ENCODE data around the gene ADH1B.
"Not testable (repeated sequence)": the region's sequence is repeated elsewhere in the genome, so short reads cannot be mapped to it uniquely, and the experiment has no call there.

Gene ADH1B

GRCh38 chr4:99324979-99325378 lies 3.8 kb upstream of the ADH1B start:
- DNase-seq (ENCODE audit: low spot score) = no peak
- H3K27ac ChIP-seq = peak overlapping the region; percentile 67 to 92
- H3K4me3 ChIP-seq = peak overlapping the region; percentile 20
- TF ChIP-seq, protein P1, sequence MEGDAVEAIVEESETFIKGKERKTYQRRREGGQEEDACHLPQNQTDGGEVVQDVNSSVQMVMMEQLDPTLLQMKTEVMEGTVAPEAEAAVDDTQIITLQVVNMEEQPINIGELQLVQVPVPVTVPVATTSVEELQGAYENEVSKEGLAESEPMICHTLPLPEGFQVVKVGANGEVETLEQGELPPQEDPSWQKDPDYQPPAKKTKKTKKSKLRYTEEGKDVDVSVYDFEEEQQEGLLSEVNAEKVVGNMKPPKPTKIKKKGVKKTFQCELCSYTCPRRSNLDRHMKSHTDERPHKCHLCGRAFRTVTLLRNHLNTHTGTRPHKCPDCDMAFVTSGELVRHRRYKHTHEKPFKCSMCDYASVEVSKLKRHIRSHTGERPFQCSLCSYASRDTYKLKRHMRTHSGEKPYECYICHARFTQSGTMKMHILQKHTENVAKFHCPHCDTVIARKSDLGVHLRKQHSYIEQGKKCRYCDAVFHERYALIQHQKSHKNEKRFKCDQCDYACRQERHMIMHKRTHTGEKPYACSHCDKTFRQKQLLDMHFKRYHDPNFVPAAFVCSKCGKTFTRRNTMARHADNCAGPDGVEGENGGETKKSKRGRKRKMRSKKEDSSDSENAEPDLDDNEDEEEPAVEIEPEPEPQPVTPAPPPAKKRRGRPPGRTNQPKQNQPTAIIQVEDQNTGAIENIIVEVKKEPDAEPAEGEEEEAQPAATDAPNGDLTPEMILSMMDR (IDR thresholded peaks at IDR 0.05) = no peak

DNA sequence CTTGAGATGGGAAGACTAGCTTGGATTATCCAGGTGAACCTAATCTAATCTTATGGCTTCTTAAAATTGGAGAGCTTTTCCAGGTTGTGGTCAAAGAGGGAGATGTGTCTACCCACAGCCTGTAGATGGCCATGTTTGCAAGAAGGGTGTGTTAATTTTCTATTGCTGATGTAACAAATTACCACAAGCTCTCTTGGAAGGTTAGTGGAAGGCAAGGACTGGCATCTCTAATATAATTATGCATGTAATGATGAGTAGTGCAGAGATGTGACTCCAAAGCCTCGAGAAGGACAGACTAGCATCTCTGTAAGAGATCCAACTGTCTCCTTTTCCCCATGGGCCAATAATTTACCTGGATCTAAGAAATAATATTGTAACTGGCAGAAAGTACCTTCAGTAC lies 3.2 kb upstream of the ADH1B start:
- Histone ChIP-seq H3K4me3 (peak overlapping the region; percentile 5), H3K27ac (peak overlapping the region; percentile 67 to 92)
- DNase-seq (ENCODE audit: low spot score) = no peak
- TF ChIP-seq, protein P1 (IDR thresholded peaks at IDR 0.05) = no peak

GRCh38 chr4:99323756-99324155 lies 2.6 kb upstream of the ADH1B start:
- Histone ChIP-seq H3K27ac (peak overlapping the region; percentile 67 to 92), H3K4me3 (no peak overlapping the region)
- no peak for DNase-seq (ENCODE audit: low spot score)
- TF ChIP-seq, protein P1 (IDR thresholded peaks at IDR 0.05) = no peak

GRCh38 chr4:99317811-99318210 lies 3.4 kb downstream of the ADH1B start:
- Histone ChIP-seq H3K4me3 (peak overlapping the region; percentile 69), H3K27ac (peak overlapping the region; percentile 44 to 84)
- not testable (repeated sequence) for DNase-seq (ENCODE audit: low spot score)

DNA sequence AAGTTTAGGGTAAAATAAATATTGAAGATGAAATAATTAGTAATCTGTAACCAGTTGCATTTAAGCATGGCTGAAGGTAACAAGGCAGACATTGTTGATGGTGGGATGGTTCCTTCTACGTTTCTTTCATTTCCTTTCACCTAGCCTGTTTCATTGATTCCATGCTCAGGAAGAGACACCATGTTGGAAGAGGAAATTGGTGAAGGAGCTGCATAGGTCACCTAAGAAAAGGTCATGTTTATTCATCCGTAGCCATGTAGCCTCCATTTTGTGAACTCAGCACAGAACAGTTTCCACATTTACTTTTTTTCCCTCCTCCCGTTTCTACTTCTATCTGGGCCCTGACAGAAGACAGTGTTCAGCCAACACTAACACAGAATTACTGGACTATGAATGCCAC lies 3.8 kb downstream of the ADH1B start:
- DNase-seq (ENCODE audit: low spot score) = no peak
- TF ChIP-seq, protein P1 (IDR thresholded peaks at IDR 0.05) = no peak
- H3K4me3 ChIP-seq = peak overlapping the region; percentile 69
- peak overlapping the region; percentile 44 to 84 for H3K27ac ChIP-seq

- DNase-seq (ENCODE audit: low spot score) = no peak
- H3K27ac ChIP-seq = peak overlapping the region in 1 of 2 donors; percentile 37
- TF ChIP-seq, protein P1 (IDR thresholded peaks at IDR 0.05) = no peak
- H3K4me3 ChIP-seq = peak overlapping the region; percentile 49
Observed at GRCh38 chr4:99315839-99316238, 5.4 kb downstream of the ADH1B start.

DNA sequence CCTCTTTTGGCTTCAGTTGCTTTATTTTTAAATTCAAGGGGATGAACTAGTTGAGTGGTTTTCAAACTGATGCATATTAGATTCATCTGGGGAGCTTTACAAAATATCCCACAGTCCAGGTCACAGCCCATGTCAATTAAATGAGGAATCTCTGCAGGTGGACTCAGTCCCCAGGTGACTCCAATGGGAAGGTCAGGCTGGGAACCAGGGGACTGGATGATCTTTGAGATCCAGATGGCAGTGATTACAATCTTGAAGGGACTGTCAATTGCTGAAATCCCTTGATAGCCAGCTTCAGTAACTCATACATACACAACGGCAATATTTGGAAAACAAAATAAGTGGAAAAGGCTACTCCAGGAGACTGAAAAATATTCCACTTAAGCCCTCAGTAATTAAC lies 7.0 kb downstream of the ADH1B start:
- H3K27ac ChIP-seq = peak overlapping the region in 1 of 2 donors; percentile 18
- peak overlapping the region; percentile 37 for H3K4me3 ChIP-seq
- TF ChIP-seq, protein P1 (IDR thresholded peaks at IDR 0.05) = no peak
- DNase-seq (ENCODE audit: low spot score) = no peak

DNA sequence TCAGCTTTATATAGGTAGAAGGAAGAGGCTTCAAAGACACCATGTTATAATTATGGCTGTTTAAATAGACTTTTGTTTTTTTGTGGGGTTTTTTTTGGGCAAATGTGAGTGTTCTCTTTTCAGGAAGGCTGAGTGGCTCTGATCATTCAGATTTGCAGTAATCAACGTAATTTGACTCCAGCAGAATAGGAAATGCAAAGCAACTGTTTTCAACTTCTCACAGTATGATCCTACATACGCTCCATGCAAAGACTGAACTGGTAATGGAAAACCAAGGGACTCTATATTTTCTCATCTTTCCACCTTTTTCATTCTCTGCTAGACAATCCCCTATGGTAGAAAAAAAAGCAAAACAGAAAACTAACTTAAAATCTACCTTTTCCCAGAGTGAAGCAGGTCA lies 10.8 kb downstream of the ADH1B start:
- TF ChIP-seq, protein P1 (IDR thresholded peaks at IDR 0.05) = no peak
- DNase-seq (ENCODE audit: low spot score) = no peak
- H3K4me3 ChIP-seq = no peak overlapping the region
- H3K27ac ChIP-seq = no peak overlapping the region
